GM21515 (cell line): ENCODE measurements around the gene MRPL48.
"Not testable (repeated sequence)": the region's sequence is repeated elsewhere in the genome, so short reads cannot be mapped to it uniquely, and the experiment has no call there.

Source experiments
- ATAC-seq: cut with Tn5 transposase; IDR thresholded peaks from one replicate; pipeline ENCODE4 v1.9.1; 2021; ENCODE audit not compliant: unreplicated experiment

Gene MRPL48

DNA sequence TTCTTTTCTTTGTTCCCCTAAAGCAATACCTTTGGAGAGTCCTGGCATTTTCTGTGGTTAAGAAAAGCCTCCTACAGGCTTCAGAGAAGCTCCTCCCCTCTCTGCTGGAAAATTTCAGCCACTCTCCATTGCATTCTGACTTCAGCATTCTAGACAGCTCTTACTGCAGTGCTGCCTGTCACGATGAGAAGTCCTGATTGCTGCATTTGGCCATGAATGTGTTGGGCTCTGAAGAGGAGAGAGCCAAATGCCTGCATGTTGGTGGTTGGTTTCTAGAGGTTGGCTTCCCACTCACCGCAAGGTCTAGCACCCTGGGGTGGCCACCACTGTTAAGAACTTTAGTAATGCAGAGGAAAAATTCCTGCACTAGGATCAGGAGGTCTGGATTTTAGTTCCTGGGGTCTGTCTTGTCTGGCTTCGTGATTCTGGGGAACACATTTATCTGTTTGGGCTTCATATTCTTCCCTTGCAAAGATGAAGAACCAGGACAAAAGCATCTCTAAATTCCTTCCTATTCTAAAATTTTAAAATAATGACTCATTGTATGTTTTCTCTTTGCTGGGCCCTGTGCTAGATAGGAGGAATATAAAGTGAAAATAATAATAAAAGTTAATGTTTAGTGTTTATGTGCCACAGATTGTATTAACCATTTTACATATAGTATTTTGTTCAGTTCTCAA lies 50.9 kb downstream of the MRPL48 start:
- no peak for ATAC-seq

DNA sequence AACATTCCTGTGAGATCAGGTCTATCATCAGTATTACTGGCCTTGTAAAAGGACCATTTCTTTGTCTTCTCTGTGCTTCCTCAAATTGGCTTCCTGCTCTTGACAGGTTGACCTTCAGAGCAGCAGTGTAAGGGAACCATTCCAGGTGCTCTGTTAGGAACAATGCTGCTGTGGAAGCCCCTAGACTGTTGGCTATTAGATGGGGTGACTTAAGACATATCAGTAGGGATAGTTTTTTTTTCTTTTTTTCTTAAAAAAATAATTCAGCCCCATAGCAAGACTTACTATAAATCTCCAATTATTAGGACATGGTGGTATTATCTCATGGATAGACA lies 51.4 kb downstream of the MRPL48 start:
- ATAC-seq = no peak

DNA sequence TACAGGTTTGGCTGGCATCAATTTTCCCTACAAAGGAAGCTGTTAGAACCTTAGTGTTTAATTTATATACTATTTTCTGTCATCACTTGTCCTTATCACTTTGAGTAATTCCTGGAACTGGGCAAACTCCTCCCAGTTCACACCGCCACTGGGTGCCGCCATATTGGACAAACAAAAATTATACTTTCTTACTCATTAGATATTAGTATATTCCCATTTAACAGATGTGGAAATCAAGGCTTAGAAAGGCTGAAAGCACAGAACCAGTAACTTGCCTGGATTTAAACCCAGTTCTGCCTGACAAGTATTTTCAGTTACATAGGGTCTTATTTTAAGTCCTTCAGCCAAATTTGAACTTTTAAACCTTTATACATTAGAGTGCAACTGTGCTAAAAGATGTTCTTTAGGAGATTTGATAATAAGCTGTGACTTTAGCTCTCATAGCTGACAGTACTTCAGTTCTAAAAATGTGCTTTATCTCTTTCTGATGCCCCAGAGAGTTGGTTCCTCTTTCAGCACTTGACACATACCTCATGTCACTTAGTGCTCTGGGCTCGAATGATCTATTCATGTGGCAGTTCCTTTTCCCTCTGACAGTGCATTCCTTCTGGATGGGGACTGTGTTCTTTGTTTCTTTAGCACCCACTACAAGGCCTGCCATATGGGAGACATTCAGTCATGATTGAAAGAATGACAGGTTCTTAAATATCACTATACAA lies 63.5 kb downstream of the MRPL48 start:
- ATAC-seq = no peak

DNA sequence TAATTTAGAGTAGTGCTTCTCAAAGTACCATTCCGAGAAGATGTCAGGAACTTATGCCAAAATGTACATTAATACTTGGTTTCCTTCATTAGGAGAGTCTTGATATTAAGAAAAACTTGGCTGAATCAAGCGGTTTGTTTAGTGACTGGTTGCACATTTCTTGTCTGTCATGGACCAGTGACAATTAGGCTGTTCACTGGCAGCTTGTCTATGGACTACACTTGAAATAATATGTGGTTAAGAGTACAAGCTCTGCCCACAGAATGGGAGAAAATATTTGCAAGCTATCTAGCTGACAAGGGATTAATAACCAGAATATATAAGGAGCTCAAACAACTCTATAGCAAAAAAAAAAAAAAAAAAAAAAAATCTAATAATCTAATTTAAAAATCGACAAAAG lies 64.4 kb downstream of the MRPL48 start:
- no peak for ATAC-seq

DNA sequence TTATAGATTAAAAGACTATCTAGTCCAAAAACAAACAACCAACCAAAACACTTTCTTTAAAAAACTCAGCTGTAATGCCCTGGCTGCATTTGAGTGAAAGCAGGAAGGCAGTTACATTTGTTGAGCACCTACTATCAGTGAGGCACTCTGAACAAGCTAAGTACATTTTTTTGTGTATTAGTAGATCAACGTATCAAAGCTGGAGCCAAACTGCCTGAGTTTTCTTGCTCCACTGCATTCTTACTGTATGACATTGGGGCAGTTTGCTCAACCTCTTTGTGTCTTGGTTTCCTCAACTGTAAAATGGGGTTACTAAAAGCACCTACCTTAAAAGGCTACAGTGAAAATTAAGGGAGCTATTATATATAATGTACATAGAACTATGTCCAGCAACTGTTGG lies 67.0 kb downstream of the MRPL48 start:
- ATAC-seq = no peak

DNA sequence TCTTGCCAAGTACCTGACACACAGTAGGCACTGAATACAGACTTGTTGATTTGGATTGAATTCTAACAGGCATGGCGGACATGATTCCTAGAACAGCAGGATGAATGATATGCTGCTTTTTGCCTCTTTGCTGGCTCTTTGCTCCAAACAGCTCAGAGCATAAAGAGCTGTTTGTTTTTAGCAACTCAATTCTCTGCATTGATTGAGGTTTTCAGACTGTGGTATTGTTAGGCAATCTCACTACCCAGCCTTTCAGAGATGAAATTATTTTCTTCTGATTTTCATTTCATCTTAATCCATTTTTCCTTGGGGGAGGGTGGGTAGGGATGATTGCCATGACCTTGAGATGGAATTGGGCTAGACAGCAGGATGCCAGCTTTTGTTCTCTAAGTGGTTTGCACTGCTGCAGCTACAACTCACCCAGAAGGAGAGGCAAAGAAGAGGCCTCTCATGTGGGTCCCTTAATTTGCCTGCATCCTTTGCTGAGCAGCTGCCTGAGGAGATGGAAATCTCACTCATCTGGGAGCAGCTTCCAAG lies 68.4 kb downstream of the MRPL48 start:
- no peak for ATAC-seq

DNA sequence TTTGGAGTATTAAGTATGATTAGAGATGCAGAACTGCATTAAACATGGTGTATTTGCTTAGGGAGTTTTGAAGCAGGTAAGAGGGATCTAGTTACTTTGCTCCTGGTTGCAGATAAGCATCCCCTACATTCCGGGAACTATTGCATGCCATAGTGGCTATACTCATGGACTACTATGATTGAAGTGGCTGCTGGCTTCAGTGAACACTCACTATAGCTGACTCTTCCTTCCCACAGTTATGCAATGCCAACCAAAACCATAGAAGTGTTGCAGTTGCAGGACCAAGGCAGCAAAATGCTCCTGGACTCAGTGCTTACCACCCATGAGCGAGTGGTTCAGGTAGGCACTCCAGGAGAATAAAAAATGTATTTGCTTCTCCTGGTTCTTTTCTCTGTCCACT lies 72.0 kb downstream of the MRPL48 start:
- no peak for ATAC-seq

DNA sequence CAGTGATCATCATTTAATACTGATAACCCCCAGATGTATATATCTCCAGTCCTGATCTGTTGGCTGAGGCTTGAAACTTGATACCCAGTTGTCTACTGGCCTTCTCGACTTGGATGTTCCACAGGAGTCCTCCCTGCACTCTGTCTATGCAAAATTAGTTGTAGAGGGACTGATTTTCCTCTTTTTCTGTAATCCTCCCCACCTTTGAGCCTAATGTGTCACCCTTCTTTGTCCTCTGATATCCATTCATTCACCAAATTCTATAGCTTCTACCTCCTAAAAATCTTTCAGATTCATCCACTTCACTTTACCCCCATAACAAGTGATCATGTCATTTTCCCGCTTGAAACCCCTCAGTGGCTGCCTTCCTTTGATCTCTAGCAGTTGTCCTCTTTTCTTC lies 72.5 kb downstream of the MRPL48 start:
- ATAC-seq = no peak

DNA sequence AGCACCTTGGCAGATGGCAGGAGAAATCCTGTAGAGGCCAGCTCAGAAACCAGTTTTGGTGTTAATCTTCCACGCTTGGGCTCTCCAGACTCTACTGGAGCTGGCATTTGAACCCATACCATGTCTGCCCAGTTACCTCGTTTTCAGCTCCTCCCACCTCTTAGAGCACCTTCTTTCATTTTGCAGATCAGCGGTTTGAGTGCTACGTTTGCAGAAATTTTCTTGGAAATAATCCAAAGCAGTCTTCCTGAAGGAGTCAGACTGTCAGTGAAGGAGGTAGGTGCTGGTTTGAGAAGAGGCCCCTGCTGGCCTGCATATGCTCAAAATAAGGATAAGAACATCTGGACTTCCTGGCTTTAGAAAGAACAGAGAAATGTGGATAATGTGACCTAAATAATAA lies 75.3 kb downstream of the MRPL48 start:
- no peak for ATAC-seq

DNA sequence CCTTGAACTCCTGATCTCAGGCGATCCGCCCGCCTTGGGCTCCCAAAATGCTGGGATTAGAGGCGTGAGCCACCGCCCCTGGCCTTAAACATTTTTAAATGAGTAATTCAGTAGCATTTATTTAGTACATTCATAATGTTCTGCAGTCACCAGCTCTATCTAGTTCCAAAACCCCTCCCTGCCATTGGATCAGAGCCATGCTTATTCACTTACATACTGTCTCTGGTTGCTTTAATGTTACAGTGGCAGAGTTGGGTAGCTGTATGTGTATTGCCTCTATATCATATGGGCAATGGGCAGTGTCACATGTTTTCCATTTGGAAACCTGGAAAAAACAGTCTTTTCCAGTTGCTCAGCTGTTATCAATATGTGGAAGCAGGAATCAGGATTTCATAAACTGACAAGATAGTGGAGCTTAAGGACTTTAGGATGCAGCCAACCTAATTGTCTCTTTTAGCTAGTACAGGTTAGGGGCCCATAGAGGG lies 78.5 kb downstream of the MRPL48 start:
- ATAC-seq = no peak

DNA sequence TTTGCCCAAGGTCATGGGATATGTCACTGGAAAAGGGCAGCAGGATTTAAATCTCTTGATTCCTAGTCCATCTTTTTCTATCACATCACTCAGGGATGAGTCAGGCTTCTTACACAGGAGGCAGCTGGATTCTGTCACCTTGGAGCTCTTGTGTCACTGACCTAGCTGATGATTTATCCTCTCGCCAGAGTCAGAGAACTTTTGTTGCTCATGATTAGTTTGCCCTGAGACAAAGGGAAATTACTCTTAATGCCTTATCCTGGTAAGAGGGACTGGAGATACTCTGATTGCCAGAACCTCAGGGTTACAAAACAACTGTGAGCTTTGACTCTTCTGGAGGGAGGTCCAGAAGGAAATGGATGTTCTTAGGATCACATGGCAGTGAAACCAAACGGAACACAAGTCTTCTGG lies 78.9 kb downstream of the MRPL48 start:
- no peak for ATAC-seq

DNA sequence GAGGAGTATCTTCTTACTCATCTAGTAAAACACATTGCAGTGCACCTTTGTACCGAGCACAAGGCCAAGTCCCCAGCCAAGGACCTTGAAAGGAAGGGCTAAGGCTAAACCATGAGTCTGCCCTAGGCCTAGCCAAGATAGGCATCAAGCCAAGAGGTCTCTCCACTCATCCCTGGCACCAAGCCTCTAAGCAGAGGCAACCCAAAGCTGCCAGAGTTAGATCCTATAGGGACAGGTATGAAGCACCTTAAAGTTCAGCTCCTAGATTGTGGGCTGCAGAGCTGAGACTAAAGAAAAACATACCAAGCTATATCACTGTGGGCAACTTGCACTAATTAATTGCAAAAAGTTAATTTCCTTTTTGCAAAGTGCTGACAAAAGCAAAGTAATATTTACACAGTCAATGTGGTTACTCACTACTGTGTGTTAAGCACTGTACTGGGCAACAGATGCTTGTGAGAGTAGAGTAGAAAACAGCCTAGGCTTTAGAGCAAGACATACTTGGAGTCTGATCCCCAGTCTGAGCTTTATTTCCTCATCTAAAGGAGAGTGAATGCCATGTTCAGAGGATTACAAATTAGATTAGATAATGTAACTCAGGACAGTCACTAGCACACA lies 81.8 kb downstream of the MRPL48 start:
- no peak for ATAC-seq

DNA sequence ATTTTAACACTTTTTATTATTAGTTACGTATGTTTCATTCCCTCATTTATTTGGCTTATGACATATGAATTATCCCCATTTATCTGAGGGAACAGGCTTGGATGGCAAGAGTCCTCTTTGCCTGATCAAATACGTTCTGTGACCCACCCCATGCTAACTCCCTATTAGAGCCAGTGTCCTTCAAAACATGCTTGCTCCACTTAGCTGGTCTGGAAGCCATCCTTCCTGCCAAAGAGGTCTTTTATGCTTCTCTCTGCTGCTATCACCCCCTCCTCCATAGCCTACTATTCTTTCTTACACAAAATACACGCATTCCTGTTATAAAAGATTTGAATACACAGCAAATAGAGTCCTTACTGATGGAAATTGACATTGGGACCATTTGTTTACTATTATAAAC lies 82.6 kb downstream of the MRPL48 start:
- no peak for ATAC-seq

DNA sequence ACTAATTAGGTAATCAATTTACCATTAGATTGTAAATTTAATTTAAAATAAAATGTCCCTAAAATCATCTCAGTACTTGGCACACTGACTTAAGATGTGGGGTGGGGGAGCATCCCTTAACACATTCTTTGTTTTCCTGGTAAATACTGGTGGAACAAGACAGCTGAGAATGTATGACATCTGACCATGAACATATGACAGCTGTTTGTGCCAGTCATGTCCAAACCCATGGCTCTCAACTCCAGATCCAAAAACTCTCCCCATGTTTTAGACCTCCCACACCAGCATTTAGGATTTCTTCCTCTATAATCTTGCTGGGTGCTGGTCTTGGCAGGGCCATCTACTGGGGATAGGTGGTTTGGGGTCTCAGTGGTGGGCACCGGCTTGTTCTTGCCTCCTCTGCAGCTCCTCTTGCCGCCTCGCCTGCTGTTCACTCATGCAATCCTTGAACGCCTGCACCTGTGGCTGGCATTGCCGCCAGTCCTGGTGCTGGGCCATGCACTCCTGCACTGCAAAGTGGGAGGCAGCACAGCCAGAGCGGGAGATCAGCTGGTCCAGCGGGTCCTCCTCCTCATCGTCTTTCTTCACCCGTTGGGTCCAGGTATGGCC lies 85.2 kb downstream of the MRPL48 start:
- ATAC-seq = no peak

DNA sequence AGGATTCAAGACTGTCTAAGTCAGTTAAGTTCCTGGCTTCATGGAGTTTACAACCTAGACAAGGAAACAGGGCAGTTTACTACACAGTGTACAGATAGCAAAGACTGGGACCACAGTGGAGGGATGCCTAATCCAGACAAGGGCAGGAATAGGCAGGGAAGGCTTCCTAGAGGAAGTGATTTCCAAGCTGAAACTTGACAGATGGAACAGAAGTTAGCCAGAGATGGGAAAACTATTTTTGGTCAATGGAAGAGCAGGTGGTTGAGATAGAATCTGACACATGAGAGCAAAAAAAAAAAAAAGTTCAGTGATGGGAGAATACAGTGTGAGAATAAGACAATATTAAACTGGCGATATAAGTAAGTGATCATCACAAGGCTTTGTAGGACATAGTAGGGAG lies 87.7 kb downstream of the MRPL48 start:
- no peak for ATAC-seq

DNA sequence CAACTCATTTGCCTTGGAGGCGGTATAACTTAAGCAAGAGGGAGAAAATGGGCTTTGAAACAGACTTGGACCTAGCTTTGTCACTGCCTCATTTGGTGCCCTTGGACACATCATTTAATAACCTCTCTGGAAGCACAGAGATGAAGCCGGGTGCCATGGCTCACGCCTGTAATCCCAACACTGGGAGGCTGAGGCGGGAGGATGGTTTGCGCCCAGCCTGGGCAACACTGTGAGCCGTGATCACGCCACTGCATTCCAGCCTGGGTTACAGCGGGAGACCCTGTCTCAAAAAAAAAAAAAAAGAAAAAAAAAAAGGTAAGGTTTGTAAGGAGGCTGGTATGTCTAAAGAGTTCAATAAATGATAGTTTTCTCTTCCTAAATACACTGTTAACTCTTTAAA lies 88.2 kb downstream of the MRPL48 start:
- no peak for ATAC-seq

DNA sequence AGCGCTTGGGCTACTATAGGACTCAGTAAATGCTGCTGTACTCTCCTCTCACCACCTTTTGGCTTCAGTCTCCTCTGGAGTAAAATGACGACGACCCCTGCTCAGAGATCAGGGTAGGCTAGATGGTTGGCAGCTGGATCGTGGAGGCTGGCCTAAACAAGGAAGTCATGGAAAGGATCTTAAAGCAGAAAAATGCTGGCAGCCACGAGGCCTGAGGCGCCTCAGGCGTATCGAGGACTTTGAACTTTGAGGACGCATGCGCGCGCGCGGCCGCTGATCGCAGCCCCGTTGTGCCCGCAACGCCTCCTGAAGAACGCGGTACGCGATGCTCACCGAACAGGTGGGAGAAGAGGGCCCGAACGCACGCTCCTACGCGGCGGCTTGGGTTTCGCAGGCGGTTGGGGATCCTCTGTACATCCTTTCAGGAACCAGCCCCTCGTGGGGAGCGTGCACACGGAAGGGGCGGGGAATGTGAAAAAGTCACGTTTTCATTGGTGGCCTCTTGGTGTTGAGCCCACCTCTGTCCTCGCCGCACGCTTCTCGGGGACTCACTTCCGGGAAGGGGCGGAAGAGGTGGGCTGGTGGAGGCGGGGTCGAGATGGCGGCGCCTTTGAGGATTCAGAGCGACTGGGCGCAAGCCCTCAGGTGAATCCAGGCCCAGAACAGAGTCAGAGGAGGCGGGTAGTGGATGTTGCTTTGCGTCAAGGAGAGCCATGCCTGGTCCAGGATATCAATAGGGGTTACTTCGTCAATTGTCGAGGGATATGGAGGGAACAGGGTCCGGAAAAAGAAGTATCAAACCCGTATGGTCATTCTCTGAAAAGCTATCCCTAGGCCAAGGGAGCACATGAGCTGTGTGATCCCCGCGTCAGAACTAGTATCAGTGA lies 89.0 kb downstream of the MRPL48 start, which contains the start of the genes COA4 and PAAF1:
Gene COA4, minus strand, starts transcription at position 423 of the 887 bp plus-strand sequence. CDS start 3,468 bp downstream, outside the sequence.
Gene PAAF1, plus strand, starts transcription at position 576 of the 887 bp plus-strand sequence. Its CDS starts 23 bp downstream, at position 599.
- peak; percentile 94 for ATAC-seq

DNA sequence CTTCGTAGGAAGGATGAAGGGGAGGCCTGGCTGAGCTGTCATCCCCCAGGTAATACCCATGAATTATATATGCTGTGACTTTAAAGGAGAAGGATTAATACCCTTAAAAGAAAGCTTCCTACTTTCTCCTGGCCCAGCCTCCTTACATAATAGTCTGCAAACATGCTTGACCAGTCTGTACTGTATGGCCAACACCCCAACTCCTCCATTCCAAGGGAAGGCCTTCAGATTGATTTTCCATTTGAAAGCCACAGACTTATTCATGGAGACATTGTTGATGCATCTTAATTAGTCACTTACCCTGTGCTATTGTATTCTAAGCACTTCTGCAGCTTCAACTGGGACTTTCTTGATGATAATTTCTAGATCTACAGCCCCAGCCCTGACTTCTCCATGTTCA lies 91.1 kb downstream of the MRPL48 start:
- ATAC-seq = no peak

DNA sequence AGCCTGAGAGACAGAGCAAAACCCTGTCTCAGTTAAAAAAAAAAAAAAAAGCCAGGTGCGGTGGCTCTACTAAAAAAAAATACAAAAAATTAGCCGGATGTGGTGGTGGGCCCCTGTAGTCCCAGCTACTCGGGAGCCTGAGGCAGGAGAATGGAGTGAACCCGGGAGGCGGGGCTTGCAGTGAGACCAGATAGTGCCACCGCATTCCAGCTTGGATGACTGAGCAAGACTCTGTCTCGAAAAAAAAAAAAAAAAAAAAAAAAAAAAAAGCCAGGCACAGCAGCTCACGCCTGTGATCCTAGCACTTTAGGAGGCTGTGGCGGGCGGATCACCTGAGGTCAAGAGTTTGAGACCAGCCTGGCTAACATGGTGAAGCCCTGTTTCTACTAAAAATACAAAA lies 92.8 kb downstream of the MRPL48 start:
- not testable (repeated sequence) for ATAC-seq

DNA sequence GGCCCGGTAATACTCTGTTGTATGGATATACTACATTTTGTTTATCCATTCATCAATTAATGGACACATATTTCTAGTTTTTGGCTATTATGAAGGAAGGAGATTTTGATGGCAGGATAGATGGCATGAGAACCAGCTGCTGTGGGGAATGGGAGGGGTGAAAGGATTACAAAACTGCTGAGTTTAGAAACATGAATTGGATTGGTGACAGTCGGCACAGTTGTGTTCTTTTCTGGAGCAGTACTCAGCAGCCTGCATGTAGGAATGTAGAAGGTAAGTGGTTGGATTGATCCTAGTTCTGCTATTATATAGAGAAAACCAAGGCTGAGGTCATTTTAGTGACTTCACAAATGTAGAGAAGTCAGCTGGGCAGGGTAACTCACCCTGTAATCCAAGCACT lies 96.2 kb downstream of the MRPL48 start:
- ATAC-seq = no peak
